H1 (cell line): Measurements from ENCODE around the gene POLR2J. TPM values are rescaled to one million over a fixed set of nuclear protein-coding genes. Genes with fewer than 3 reads are reported as not detected.

Experiments
- EZH2 ChIP-seq: fragments of 200-600 bp; sonication (generic); IDR thresholded peaks from 2 replicates; pipeline ENCODE4 v1.7.1; 2012; ENCODE audit warnings: low read depth, mild to moderate bottlenecking, moderate library complexity, low read length, inconsistent platforms; ENCODE audit not compliant: severe bottlenecking
- JUN ChIP-seq: IDR thresholded peaks from 2 replicates; pipeline ENCODE4 v1.6.1; 2011; ENCODE audit warnings: low read depth, mild to moderate bottlenecking, improper control_type of control experiment, low read length
- KDM4A ChIP-seq: IDR thresholded peaks from one replicate; pipeline ENCODE4 v1.7.1; 2012; ENCODE audit warnings: low read depth, mild to moderate bottlenecking, moderate library complexity, low read length, inconsistent platforms; ENCODE audit not compliant: severe bottlenecking
- RAD21 ChIP-seq, 2 experiments: IDR thresholded peaks in 1 of 2; conservative IDR thresholded peaks in 1 of 2; 2 replicates each; pipeline ENCODE4 v1.6.1; 2011; ENCODE audit warnings: low read depth in 2 of 2, low read length in 2 of 2, improper control_type of control experiment in 1 of 2, inconsistent platforms in 1 of 2, mild to moderate bottlenecking in 1 of 2, moderate library complexity in 1 of 2
- SP1 ChIP-seq: IDR thresholded peaks from 2 replicates; pipeline ENCODE4 v1.6.1; 2011; ENCODE audit warnings: low read depth, low read length
- ZNF274 ChIP-seq: IDR thresholded peaks from 2 replicates; pipeline ENCODE4 v1.7.0; 2012; ENCODE audit warnings: low read length, borderline replicate concordance; ENCODE audit errors: extremely low read depth
- polyA plus RNA-seq, 7 experiments: library from polyadenylated mRNA; depleted of rRNA in 3 of 7; stranded (reverse) in 5 of 7; unstranded in 2 of 7; fragments of >200 nt in 5 of 7; fragments of 200-250 nt in 2 of 7; gene quantifications; 1 replicate in 5 of 7; 2 replicates in 1 of 7; 4 replicates in 1 of 7; pipeline versions ENCODE4 v1.2.1 to v1.2.3, GENCODE V29; 2011 to 2013; ENCODE audit warnings: missing spikeins in 2 of 7, mixed read lengths in 2 of 7
- total RNA-seq: library from RNA; stranded (reverse); fragmentation: NEBNext Ultra II Directional; extraction: Animal tissue kit (Norgen Biotek cat#: 25700); gene quantifications from 2 replicates; pipeline ENCODE4 v1.2.1, GENCODE V29; 2021

POLR2J gene
- total and polyA plus RNA-seq, 2 of the 8 experiments (the other 6 are each of a cell fraction or from before 2014, with no cell fraction given): 54.1 to 113 TPM

DNA sequence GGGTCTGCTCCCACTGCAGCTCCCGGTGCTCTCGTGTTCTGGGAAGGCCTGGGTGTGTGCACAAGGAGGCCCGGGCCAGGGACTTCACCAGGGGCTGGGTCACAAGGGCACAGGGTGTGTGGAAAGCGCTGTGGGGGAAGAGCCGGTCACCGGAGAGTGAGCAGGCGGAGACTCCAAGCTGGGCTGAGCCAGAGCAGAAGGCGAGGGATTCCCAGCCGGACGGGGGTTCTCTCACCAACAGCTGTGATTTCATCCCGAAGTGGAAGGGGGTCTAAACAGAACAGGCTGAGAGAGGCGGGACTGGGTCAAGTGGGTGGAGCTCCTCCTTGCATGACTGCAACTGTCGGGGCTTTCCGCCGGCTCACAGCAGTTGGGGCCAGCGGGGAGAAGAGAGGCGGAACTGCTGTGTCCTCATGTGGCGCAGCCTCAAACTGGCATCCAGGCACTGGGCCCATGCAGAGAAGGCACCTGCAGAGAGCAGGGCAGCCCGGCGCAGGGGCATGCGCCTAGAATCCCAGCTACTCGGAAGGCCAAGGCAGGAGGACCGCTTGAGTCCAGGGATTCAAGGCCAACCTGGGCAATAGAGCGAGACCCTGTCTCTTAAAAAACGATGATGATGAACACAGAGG is 53.0 kb downstream of the POLR2J start (continued):
- TF ChIP-seq JUN (no peak), ZNF274 (no peak), KDM4A (no peak), EZH2 (no peak), SP1 (no peak), RAD21 (IDR thresholded peaks at IDR 0.05 in 1 of 2, conservative IDR thresholded peaks at IDR 0.05 in 1 of 2; ENCODE audit: low read depth in 2 of 2, low read length in 2 of 2) (no peak)
